ENCODE results near the gene COL18A1.

COL18A1 gene

GRCh38 chr21:45547545-45547900 is 142.6 kb downstream of the COL18A1 start:
- no peak for DNase-seq (ENCODE audit: low spot score)

- no peak for DNase-seq (ENCODE audit: low spot score)
These were observed 143.9 kb downstream of the COL18A1 start for GRCh38 chr21:45548711-45549491.

- DNase-seq (ENCODE audit: low spot score), result no peak
These were observed 144.9 kb downstream of the COL18A1 start for GRCh38 chr21:45549626-45550463.

- no peak for DNase-seq (ENCODE audit: low spot score)
These were observed 145.7 kb downstream of the COL18A1 start for GRCh38 chr21:45550522-45551210.

- no peak for DNase-seq (ENCODE audit: low spot score)
These were observed 146.4 kb downstream of the COL18A1 start for GRCh38 chr21:45551316-45551715.

- no peak for DNase-seq (ENCODE audit: low spot score)
These were observed 147.1 kb downstream of the COL18A1 start for GRCh38 chr21:45551783-45552695.

- DNase-seq (ENCODE audit: low spot score), result no peak
These were observed 147.9 kb downstream of the COL18A1 start for GRCh38 chr21:45552696-45553391.

GRCh38 chr21:45554477-45555175 is 149.7 kb downstream of the COL18A1 start:
- DNase-seq (ENCODE audit: low spot score), result no peak

GRCh38 chr21:45555251-45555556 is 150.2 kb downstream of the COL18A1 start:
- no peak for DNase-seq (ENCODE audit: low spot score)

GRCh38 chr21:45555557-45556301 is 150.8 kb downstream of the COL18A1 start:
- no peak for DNase-seq (ENCODE audit: low spot score)

GRCh38 chr21:45556302-45556644 is 151.3 kb downstream of the COL18A1 start:
- DNase-seq (ENCODE audit: low spot score), result no peak

GRCh38 chr21:45556645-45557615 is 152.0 kb downstream of the COL18A1 start:
- no peak for DNase-seq (ENCODE audit: low spot score)

GRCh38 chr21:45557616-45558043 is 152.7 kb downstream of the COL18A1 start:
- DNase-seq (ENCODE audit: low spot score), result no peak

GRCh38 chr21:45558044-45558721 is 153.2 kb downstream of the COL18A1 start:
- no peak for DNase-seq (ENCODE audit: low spot score)

- no peak for DNase-seq (ENCODE audit: low spot score)
These were observed 154.5 kb downstream of the COL18A1 start for GRCh38 chr21:45559216-45560105.

GRCh38 chr21:45560106-45561021 is 155.4 kb downstream of the COL18A1 start:
- DNase-seq (ENCODE audit: low spot score), result no peak

All from putamen (tissue), 1 donor.